Panc1 (cell line): ENCODE measurements around the gene SGSM1.

ENCODE experiments used
- CTCF ChIP-seq: fragments of 450-650 bp; IDR thresholded peaks from 2 replicates; pipeline ENCODE4 v1.5.1; 2017; ENCODE audit warnings: mild to moderate bottlenecking
- POLR2AphosphoS5 ChIP-seq: IDR thresholded peaks from 2 replicates; pipeline ENCODE4 v1.6.1; 2012; ENCODE audit warnings: mild to moderate bottlenecking, low read depth, low read length, moderate library complexity
- SIN3A ChIP-seq: IDR thresholded peaks from 2 replicates; pipeline ENCODE4 v1.6.1; 2012; ENCODE audit warnings: low read depth, mild to moderate bottlenecking, low read length, moderate library complexity, borderline replicate concordance; ENCODE audit not compliant: insufficient read depth
- TF ChIP-seq, protein P1 (sequence below), 2 experiments: IDR thresholded peaks; 2 replicates each; pipeline ENCODE4 v1.6.1; 2011 to 2012; ENCODE audit warnings: low read depth in 2 of 2, control low read depth in 1 of 2, low read length in 1 of 2, mild to moderate bottlenecking in 1 of 2, moderate library complexity in 1 of 2; ENCODE audit not compliant: insufficient read depth in 1 of 2

DNA sequence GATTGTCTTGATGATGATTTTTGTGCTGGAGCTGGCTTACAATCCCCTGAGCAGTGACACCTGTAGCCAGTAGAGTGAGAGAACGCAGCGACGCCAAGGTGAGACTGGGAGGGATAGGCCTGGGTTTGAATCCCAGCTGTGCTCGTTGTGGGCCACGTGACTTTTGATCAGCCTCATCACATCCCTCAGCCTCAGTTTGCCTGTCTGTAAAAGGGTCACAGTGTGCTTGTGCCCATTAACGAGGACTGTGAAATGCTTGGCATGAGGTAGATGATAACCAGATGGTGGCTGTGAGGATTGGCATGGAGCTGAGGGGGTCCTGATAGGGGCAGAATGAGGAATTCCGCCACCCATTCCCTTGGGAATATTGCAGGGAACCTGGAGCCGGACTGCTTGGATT is 156.1 kb downstream of the SGSM1 start:
- TF ChIP-seq CTCF (no peak), POLR2AphosphoS5 (no peak), SIN3A (no peak)
- TF ChIP-seq, protein P1, sequence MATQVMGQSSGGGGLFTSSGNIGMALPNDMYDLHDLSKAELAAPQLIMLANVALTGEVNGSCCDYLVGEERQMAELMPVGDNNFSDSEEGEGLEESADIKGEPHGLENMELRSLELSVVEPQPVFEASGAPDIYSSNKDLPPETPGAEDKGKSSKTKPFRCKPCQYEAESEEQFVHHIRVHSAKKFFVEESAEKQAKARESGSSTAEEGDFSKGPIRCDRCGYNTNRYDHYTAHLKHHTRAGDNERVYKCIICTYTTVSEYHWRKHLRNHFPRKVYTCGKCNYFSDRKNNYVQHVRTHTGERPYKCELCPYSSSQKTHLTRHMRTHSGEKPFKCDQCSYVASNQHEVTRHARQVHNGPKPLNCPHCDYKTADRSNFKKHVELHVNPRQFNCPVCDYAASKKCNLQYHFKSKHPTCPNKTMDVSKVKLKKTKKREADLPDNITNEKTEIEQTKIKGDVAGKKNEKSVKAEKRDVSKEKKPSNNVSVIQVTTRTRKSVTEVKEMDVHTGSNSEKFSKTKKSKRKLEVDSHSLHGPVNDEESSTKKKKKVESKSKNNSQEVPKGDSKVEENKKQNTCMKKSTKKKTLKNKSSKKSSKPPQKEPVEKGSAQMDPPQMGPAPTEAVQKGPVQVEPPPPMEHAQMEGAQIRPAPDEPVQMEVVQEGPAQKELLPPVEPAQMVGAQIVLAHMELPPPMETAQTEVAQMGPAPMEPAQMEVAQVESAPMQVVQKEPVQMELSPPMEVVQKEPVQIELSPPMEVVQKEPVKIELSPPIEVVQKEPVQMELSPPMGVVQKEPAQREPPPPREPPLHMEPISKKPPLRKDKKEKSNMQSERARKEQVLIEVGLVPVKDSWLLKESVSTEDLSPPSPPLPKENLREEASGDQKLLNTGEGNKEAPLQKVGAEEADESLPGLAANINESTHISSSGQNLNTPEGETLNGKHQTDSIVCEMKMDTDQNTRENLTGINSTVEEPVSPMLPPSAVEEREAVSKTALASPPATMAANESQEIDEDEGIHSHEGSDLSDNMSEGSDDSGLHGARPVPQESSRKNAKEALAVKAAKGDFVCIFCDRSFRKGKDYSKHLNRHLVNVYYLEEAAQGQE (IDR thresholded peaks at IDR 0.05; ENCODE audit: insufficient read depth in 1 of 2, low read depth in 2 of 2, low read length in 1 of 2): no peak
